ENCODE results near the gene ASTN2.

Gene ASTN2

DNA sequence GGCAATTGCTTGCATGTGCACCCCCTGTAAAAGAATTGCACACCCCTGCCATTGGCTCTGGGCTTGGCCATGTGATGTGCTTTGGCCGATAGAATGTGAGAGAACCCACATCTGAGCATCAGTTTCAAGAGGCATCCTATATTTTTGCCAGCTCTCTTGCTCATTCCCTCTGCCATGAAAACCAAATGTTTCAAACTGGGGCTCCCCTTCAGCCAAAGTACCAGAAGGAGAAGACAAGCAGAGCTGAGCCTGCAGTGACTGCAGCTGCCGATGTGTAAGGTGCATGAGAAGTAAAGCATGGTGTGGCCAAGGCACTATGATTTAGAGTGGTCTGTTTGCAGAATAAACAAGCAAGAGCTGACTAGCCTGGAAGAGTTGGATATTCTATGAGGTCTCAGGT, 132.3 kb downstream of the ASTN2 start:
- DNase-seq (ENCODE audit: low read depth): no peak
- H3K4me3 ChIP-seq (ENCODE audit: low read depth, low read length): no peak overlapping the region
- TF ChIP-seq, protein P1, sequence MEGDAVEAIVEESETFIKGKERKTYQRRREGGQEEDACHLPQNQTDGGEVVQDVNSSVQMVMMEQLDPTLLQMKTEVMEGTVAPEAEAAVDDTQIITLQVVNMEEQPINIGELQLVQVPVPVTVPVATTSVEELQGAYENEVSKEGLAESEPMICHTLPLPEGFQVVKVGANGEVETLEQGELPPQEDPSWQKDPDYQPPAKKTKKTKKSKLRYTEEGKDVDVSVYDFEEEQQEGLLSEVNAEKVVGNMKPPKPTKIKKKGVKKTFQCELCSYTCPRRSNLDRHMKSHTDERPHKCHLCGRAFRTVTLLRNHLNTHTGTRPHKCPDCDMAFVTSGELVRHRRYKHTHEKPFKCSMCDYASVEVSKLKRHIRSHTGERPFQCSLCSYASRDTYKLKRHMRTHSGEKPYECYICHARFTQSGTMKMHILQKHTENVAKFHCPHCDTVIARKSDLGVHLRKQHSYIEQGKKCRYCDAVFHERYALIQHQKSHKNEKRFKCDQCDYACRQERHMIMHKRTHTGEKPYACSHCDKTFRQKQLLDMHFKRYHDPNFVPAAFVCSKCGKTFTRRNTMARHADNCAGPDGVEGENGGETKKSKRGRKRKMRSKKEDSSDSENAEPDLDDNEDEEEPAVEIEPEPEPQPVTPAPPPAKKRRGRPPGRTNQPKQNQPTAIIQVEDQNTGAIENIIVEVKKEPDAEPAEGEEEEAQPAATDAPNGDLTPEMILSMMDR (IDR thresholded peaks at IDR 0.05; ENCODE audit: low read depth, low read length, missing control alignments): no peak

DNA sequence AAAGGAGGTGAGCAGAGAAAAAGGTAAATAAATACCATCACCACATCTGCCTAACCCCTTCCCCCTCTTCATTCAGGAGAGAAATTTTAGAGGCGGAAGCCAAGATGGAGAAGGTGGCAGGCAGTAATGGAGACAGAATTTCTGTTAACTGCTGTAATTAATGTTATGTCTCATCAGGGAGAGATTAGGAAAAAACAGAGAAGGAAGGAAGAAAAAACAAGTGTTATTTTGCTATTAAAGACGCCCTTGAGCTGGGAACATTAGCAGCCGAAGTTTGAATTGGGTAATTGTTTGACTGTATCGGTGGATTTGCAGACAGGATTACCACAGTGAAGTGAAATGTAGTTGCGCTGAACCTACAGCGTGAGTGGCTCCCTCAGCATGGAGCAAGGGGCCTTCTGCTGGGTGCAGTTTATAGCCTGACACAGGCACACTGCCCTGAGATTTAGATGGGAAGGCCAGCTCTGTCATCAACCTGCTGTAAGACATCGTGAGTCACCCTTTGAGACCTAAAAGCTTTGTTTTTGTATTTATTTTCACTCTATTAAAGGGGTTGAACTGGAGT, 136.3 kb downstream of the ASTN2 start:
- TF ChIP-seq, protein P1 (IDR thresholded peaks at IDR 0.05; ENCODE audit: low read depth, low read length, missing control alignments): no peak
- no peak overlapping the region for H3K4me3 ChIP-seq (ENCODE audit: low read depth, low read length)
- DNase-seq (ENCODE audit: low read depth): no peak

DNA sequence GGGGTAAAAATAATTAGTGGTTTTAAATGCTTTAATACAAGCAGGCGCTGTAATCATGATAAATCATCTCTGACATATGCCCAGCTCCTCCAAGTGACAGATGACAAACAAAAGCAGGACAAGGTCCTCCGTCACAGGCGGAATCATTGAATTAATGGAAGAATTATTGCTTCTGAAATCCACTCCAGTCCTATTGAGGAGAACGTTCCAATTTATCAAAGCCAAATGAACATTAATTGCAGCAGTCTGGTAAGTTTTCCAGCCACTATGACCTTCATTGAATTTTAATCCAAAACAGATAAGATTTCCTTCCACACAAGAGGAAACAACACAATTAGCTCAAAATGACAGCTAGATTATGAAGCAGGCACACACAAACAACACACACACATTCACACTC, 136.8 kb downstream of the ASTN2 start:
- no peak for DNase-seq (ENCODE audit: low read depth)
- H3K4me3 ChIP-seq (ENCODE audit: low read depth, low read length): no peak overlapping the region
- TF ChIP-seq, protein P1 (IDR thresholded peaks at IDR 0.05; ENCODE audit: low read depth, low read length, missing control alignments): no peak

DNA sequence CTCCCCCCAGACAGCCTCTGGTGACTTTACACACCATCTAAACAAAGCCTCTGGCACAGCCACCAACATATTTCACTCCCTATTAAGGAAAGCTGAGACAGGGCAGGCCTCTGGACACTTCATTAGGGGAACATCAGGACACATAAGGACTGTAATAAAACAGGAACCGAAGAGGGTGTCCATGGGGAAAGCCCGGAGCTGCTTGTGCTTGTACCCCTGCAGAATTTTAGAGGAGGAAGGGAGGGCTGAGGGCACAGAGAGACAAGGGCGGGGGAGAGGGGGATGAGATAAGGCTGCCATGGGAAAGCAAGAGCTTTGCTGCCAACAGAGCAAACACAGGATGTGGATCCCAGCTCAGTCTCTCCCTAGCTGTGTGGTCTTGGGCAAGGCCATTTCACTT, 138.4 kb downstream of the ASTN2 start:
- no peak for DNase-seq (ENCODE audit: low read depth)
- no peak overlapping the region for H3K4me3 ChIP-seq (ENCODE audit: low read depth, low read length)
- TF ChIP-seq, protein P1 (IDR thresholded peaks at IDR 0.05; ENCODE audit: low read depth, low read length, missing control alignments): no peak

DNA sequence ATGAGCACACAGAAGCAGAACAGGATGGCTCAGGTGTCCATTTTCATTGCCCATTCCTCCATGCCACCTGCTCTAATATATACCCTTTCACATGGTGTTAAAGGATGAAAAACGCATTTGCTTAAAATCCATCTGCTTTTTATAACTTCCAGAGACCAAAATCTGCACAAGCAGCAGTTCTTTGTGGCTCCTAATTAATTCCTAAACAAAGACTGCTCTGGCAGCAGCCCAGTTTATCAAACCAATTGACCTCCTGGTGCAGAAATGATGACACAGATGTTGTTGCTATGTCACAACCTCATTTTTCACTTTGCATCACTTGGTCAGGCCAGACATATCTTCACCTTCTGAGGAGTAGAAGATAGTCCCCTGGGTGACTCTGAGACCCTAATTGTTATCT, 141.2 kb downstream of the ASTN2 start:
- TF ChIP-seq, protein P1 (IDR thresholded peaks at IDR 0.05; ENCODE audit: low read depth, low read length, missing control alignments): no peak

DNA sequence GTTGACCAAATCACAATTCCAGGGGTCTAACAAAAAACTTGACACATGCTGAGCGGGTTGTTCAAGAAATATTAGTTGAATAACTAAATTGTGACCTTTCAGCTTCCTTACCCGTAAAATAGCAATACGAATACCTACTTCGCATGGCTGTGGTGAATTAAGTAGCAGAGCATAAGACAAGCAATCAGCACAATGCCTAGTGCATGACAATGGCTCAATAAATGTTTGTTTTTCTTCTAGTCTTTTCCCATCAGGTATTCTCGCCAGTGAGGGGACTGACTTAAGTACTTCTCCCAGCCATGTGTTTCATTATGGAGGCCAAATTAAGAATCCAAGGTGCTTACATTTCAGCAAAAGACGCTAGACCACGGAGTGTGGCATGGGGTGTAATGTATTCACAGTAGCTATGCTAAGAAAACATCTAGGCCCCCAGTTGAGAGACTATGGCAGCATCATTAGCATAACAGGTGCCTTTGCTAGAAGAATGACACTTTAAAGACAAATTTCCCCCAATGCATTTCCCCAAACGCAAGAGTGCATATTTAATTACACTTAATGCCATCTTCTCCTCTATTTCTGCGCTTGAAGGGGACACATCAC, 145.9 kb downstream of the ASTN2 start:
- no peak for DNase-seq (ENCODE audit: low read depth)
- TF ChIP-seq, protein P1 (IDR thresholded peaks at IDR 0.05; ENCODE audit: low read depth, low read length, missing control alignments): no peak
- no peak overlapping the region for H3K4me3 ChIP-seq (ENCODE audit: low read depth, low read length)

More for the DNA sequence above, 141.2 kb downstream of the ASTN2 start:
- DNase-seq (ENCODE audit: low read depth): no peak
- no peak overlapping the region for H3K4me3 ChIP-seq (ENCODE audit: low read depth, low read length)

Measured in GM12864 (cell line).